Hepatocyte (in vitro differentiated cells): ENCODE data around the gene MBLAC1. TPM values are rescaled to one million over a fixed set of nuclear protein-coding genes. Genes with fewer than 3 reads are reported as not detected.
A peak's percentile ranks its signal among the peaks of the same experiment; 100 is the strongest.

Source experiments
- DNase-seq: peaks from one replicate; pipeline ENCODE4 v3.0.0-alpha.2; 2016; ENCODE audit warnings: low spot score
- H2AFZ ChIP-seq: fragments of 200-600 bp; sonication (generic); 2 replicates; pipeline ENCODE4 v1.6.0; 2016; ENCODE audit warnings: antibody characterized with exemption, mild to moderate bottlenecking
- H3K27ac ChIP-seq: fragments of 200-600 bp; sonication (generic); 2 replicates; pipeline ENCODE4 v1.5.1; 2016; ENCODE audit warnings: mild to moderate bottlenecking
- H3K27me3 ChIP-seq: fragments of 200-600 bp; sonication (generic); 2 replicates; pipeline ENCODE4 v1.6.1; 2016
- H3K36me3 ChIP-seq: fragments of 200-600 bp; sonication (generic); replicated peaks from 2 replicates; pipeline ENCODE4 v1.5.1; 2016; ENCODE audit warnings: low read depth; ENCODE audit not compliant: insufficient read depth
- H3K4me1 ChIP-seq: fragments of 200-600 bp; sonication (generic); 2 replicates; pipeline ENCODE4 v1.5.1; 2016; ENCODE audit warnings: mild to moderate bottlenecking, moderate library complexity; ENCODE audit not compliant: insufficient read depth
- H3K4me2 ChIP-seq: fragments of 200-600 bp; sonication (generic); 2 replicates; pipeline ENCODE4 v1.6.0; 2016
- H3K4me3 ChIP-seq: fragments of 200-600 bp; sonication (generic); 2 replicates; pipeline ENCODE4 v1.5.1; 2016; ENCODE audit warnings: mild to moderate bottlenecking
- H3K79me2 ChIP-seq: fragments of 200-600 bp; sonication (generic); 2 replicates; pipeline ENCODE4 v1.6.0; 2017; ENCODE audit warnings: mild to moderate bottlenecking
- H3K9me2 ChIP-seq: fragments of 200-600 bp; sonication (generic); replicated peaks from 2 replicates; pipeline ENCODE4 v1.6.0; 2017; ENCODE audit warnings: mild to moderate bottlenecking; ENCODE audit not compliant: insufficient read depth
- H3K9me3 ChIP-seq: fragments of 200-600 bp; sonication (generic); 2 replicates; pipeline ENCODE4 v1.5.1; 2016; ENCODE audit warnings: low read depth, mild to moderate bottlenecking
- H4K20me1 ChIP-seq: fragments of 200-600 bp; sonication (generic); 2 replicates; pipeline ENCODE4 v1.6.0; 2016; ENCODE audit warnings: mild to moderate bottlenecking; ENCODE audit not compliant: insufficient read depth, poor library complexity, severe bottlenecking
- CTCF ChIP-seq: fragments of 200-600 bp; sonication (generic); IDR thresholded peaks from 2 replicates; pipeline ENCODE4 v1.5.1; 2016; ENCODE audit warnings: antibody characterized with exemption, mild to moderate bottlenecking; ENCODE audit not compliant: poor library complexity
- EZH2 ChIP-seq: fragments of 200-600 bp; sonication (generic); IDR thresholded peaks from 2 replicates; pipeline ENCODE4 v1.6.1; 2016; ENCODE audit warnings: antibody characterized with exemption, mild to moderate bottlenecking, borderline replicate concordance
- EZH2phosphoT487 ChIP-seq: fragments of 200-600 bp; sonication (generic); IDR thresholded peaks from one replicate; pipeline ENCODE4 v1.6.1; 2018; ENCODE audit warnings: antibody characterized with exemption, mild to moderate bottlenecking, low read depth, moderate library complexity; ENCODE audit not compliant: unreplicated experiment, severe bottlenecking
- WGBS: methylation state at CpG from one replicate; pipeline ENCODE4 v1.1.6; 2016; ENCODE audit warnings: low lambda C conversion rate; ENCODE audit errors: missing lambda C conversion rate; 5-methylcytosine and 5-hydroxymethylcytosine counted together
- polyA plus RNA-seq: library from polyadenylated mRNA; unstranded; fragments of >200 nt; fragmentation: Nextera tagmentation; extraction: Ambion mirVana; gene quantifications from 2 replicates; pipeline ENCODE4 v1.2.1, GENCODE V29; 2016
- total RNA-seq: library from RNA; depleted of rRNA; stranded (reverse); fragments of >200 nt; gene quantifications from 2 replicates; pipeline ENCODE4 v1.2.3, GENCODE V29; 2014

Gene MBLAC1
- total and polyA plus RNA-seq, 2 experiments from 2014 or later, result 2.7 to 4.5 TPM

GRCh38 chr7:100170101-100170897, 43.5 kb downstream of the MBLAC1 start:
- no peaks in the 10 kb centered on the region for H3K79me2 ChIP-seq
- no peaks in the 10 kb centered on the region for H3K9me2 ChIP-seq
- 88% methylated on average over 11 of the region's 11 CpGs for WGBS
- TF ChIP-seq EZH2 (no peak), CTCF (no peak), EZH2phosphoT487 (no peak)
- no peak overlapping the region for H3K4me3 ChIP-seq
- no peaks in the 10 kb centered on the region for H4K20me1 ChIP-seq
- peaks cover 18% of the 10 kb centered on the region for H3K27me3 ChIP-seq
- H2AFZ ChIP-seq, result no peak overlapping the region
- peaks cover 20% of the 10 kb centered on the region for H3K4me1 ChIP-seq
- H3K36me3 ChIP-seq, result no peaks in the 10 kb centered on the region
- no peak for DNase-seq
- no peak overlapping the region for H3K27ac ChIP-seq
- no peaks in the 10 kb centered on the region for H3K9me3 ChIP-seq
- H3K4me2 ChIP-seq, result no peak overlapping the region

- Histone ChIP-seq H3K9me3 (no peaks in the 10 kb centered on the region), H2AFZ (peak overlapping the region; percentile 52), H4K20me1 (no peaks in the 10 kb centered on the region), H3K9me2 (no peaks in the 10 kb centered on the region), H3K4me1 (peaks cover 20% of the 10 kb centered on the region), H3K27me3 (peaks cover 18% of the 10 kb centered on the region), H3K79me2 (no peaks in the 10 kb centered on the region), H3K36me3 (no peaks in the 10 kb centered on the region), H3K4me2 (peak overlapping the region; percentile 93), H3K27ac (no peak overlapping the region), H3K4me3 (peak overlapping the region; percentile 33)
- WGBS, result 6% methylated on average over 24 of the region's 61 CpGs
- no peak for TF ChIP-seq EZH2
- no peak for TF ChIP-seq CTCF
- TF ChIP-seq EZH2phosphoT487, result no peak
- DNase-seq, result peak; percentile 53
Measured at GRCh38 chr7:100171087-100171681, 44.4 kb downstream of the MBLAC1 start.

GRCh38 chr7:100171840-100172239, 45.1 kb downstream of the MBLAC1 start:
- no peak overlapping the region for H2AFZ ChIP-seq

More at GRCh38 chr7:100171840-100172239, 45.1 kb downstream of the MBLAC1 start:
- H3K9me3 ChIP-seq, result no peaks in the 10 kb centered on the region
- H4K20me1 ChIP-seq, result no peaks in the 10 kb centered on the region
- peaks cover 20% of the 10 kb centered on the region for H3K4me1 ChIP-seq
- no peaks in the 10 kb centered on the region for H3K79me2 ChIP-seq
- WGBS, result 33% methylated on average over 12 of the region's 22 CpGs
- H3K9me2 ChIP-seq, result no peaks in the 10 kb centered on the region
- no peak for DNase-seq
- no peak for TF ChIP-seq EZH2
- TF ChIP-seq EZH2phosphoT487, result no peak
- no peak for TF ChIP-seq CTCF
- H3K27me3 ChIP-seq, result peaks cover 17% of the 10 kb centered on the region
- no peaks in the 10 kb centered on the region for H3K36me3 ChIP-seq
- no peak overlapping the region for H3K4me3 ChIP-seq
- peak overlapping the region; percentile 93 for H3K4me2 ChIP-seq
- H3K27ac ChIP-seq, result no peak overlapping the region
